ENCODE measurements around the gene HEATR1.

DNA sequence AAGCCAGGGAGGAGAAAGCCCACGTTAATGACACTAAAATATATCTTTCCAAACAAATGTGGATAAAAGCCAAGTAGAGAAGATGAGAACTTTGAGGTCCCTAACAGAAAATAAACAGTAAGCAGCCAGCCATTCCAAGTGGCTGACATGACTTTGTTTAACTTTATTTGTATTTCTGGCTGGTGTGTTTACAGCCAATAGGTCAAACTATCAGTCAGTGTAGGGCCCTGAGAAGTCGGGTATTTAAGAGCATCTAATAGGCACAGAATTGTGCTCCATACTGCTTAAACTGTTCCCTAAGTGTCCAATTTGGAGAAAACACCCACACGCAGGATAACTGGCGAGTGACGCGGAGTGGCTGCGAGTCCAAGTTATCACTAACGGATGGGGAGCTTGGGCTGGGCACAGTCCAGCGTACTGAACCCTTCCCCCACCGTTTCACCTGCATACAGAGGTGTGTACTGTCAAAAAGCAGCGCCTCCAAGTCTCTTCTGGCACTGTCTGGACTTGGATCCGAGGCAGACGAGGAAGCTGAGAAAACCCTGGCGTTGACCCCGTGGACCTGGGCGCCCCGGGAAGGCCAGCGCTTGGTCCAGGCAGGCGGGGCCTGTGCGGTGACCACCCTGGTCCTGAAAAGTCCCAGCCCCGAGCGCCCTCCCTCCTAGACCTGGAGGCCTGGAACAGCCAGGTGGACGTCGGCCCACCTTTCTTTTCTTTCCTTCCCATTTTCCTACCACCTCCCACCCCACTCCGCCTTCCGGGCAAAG, 81.2 kb downstream of the HEATR1 start:
- no peak for TF ChIP-seq POLR2A (IDR thresholded peaks at IDR 0.05)
- TF ChIP-seq, protein P1, sequence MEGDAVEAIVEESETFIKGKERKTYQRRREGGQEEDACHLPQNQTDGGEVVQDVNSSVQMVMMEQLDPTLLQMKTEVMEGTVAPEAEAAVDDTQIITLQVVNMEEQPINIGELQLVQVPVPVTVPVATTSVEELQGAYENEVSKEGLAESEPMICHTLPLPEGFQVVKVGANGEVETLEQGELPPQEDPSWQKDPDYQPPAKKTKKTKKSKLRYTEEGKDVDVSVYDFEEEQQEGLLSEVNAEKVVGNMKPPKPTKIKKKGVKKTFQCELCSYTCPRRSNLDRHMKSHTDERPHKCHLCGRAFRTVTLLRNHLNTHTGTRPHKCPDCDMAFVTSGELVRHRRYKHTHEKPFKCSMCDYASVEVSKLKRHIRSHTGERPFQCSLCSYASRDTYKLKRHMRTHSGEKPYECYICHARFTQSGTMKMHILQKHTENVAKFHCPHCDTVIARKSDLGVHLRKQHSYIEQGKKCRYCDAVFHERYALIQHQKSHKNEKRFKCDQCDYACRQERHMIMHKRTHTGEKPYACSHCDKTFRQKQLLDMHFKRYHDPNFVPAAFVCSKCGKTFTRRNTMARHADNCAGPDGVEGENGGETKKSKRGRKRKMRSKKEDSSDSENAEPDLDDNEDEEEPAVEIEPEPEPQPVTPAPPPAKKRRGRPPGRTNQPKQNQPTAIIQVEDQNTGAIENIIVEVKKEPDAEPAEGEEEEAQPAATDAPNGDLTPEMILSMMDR (IDR thresholded peaks at IDR 0.05) = no peak

All from lower leg skin (tissue), 3 donors.